ENCODE measurements around the gene METTL6. TPM values are rescaled to one million over a fixed set of nuclear protein-coding genes. Genes with fewer than 3 reads are reported as not detected.
"Not testable (repeated sequence)": the region's sequence is repeated elsewhere in the genome, so short reads cannot be mapped to it uniquely, and the experiment has no call there.

The METTL6 gene
- total RNA-seq, 2 experiments from 2014 or later, result 12.7 to 23.5 TPM

DNA sequence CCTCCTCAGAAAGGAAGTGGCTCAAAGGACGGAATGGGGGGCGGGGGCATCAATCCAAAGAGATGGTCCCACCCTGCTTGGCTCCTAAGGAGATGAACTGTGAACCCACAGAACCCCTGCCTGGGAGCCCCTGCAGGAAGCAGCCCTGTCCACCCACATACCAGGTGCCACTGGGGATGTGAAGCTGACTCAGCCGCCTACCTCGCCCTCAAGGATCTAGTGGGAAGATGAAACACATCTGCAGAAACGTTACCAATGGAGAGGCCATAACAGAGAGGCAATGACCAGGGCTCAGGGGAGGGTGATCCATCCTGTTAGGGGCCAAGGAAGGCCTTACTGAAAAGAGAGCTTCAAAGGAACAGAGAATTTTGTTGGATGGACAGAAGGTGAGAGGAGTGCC is 35.1 kb upstream of the METTL6 start:
- POLR2A ChIA-PET, result no interaction called here
- Histone ChIP-seq H3K9me3 (ENCODE audit: low read length) (no peaks in the 10 kb centered on the region), H3K9me2 (ENCODE audit: insufficient read depth, low read length) (no peaks in the 10 kb centered on the region), H3K4me3 (ENCODE audit: low read depth, low read length, poor library complexity, severe bottlenecking) (no peak overlapping the region), H3K36me3 (ENCODE audit: insufficient read depth, low read length) (no peaks in the 10 kb centered on the region), H3K27ac (ENCODE audit: low read depth, low read length, poor library complexity, severe bottlenecking) (no peak overlapping the region), H2AFZ (ENCODE audit: low read length) (no peak overlapping the region), H4K20me1 (ENCODE audit: insufficient read depth, low read length) (no peaks in the 10 kb centered on the region), H3K4me1 (ENCODE audit: insufficient read depth, low read length, poor library complexity, severe bottlenecking) (no peaks in the 10 kb centered on the region), H3K4me2 (ENCODE audit: low read length) (no peak overlapping the region), H3K79me2 (ENCODE audit: insufficient read depth, low read depth, low read length) (no peaks in the 10 kb centered on the region)
- TF ChIP-seq, protein P1, sequence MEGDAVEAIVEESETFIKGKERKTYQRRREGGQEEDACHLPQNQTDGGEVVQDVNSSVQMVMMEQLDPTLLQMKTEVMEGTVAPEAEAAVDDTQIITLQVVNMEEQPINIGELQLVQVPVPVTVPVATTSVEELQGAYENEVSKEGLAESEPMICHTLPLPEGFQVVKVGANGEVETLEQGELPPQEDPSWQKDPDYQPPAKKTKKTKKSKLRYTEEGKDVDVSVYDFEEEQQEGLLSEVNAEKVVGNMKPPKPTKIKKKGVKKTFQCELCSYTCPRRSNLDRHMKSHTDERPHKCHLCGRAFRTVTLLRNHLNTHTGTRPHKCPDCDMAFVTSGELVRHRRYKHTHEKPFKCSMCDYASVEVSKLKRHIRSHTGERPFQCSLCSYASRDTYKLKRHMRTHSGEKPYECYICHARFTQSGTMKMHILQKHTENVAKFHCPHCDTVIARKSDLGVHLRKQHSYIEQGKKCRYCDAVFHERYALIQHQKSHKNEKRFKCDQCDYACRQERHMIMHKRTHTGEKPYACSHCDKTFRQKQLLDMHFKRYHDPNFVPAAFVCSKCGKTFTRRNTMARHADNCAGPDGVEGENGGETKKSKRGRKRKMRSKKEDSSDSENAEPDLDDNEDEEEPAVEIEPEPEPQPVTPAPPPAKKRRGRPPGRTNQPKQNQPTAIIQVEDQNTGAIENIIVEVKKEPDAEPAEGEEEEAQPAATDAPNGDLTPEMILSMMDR (conservative IDR thresholded peaks at IDR 0.05; ENCODE audit: low read length), result no peak
- TF ChIP-seq EZH2phosphoT487 (IDR thresholded peaks at IDR 0.05; ENCODE audit: borderline replicate concordance, low read depth, low read length), result no peak
- no peak for DNase-seq (ENCODE audit: low spot score)
- no TSS peak for BruUV-seq (replicated peaks)
- intact Hi-C loops (cut with micrococcal nuclease; ENCODE audit: unreplicated experiment), result no loop called here
- CTCF ChIA-PET (ENCODE audit: unreplicated experiment), result no interaction called here

DNA sequence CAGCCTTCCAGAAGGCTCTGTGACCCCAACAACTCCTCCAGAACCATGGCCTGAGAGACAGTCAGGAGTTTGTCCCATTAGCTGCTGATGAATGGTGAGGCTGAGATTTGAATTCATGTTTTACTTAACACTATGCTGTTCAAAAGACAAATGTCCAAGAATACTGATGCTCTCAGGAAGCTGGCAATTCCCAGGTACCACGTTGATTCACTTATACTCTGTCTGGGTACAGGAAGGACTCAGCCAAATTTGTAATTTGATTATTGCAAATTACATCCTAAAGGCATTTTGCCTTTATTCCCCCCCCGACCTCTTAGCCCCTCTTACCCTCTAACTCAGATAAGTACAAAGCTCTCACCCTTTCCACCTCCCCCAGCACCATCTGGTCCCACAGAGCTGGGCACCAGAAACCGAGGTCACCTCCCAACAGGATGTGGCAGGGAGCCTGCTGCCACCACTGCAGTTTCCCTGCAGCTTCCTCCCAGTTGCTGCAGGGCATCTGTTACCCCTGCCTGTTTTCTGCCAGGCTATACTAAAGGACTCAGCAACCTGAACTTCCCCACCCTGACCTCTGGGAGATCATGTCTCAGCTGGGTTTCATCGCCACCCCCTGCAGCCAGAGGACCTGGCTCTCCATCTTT is 33.7 kb upstream of the METTL6 start:
- H3K27ac ChIP-seq (ENCODE audit: low read depth, low read length, poor library complexity, severe bottlenecking), result no peak overlapping the region
- H3K9me3 ChIP-seq (ENCODE audit: low read length), result no peaks in the 10 kb centered on the region
- no peak overlapping the region for H3K4me3 ChIP-seq (ENCODE audit: low read depth, low read length, poor library complexity, severe bottlenecking)
- intact Hi-C loops (cut with micrococcal nuclease; ENCODE audit: unreplicated experiment), result no loop called here
- TF ChIP-seq, protein P1 (conservative IDR thresholded peaks at IDR 0.05; ENCODE audit: low read length), result no peak
- no peak for TF ChIP-seq EZH2phosphoT487 (IDR thresholded peaks at IDR 0.05; ENCODE audit: borderline replicate concordance, low read depth, low read length)
- BruUV-seq (replicated peaks), result no TSS peak
- ChIA-PET POLR2A (no interaction called here), CTCF (ENCODE audit: unreplicated experiment) (no interaction called here)
- H3K36me3 ChIP-seq (ENCODE audit: insufficient read depth, low read length), result no peaks in the 10 kb centered on the region
- H3K4me2 ChIP-seq (ENCODE audit: low read length), result no peak overlapping the region
- H3K9me2 ChIP-seq (ENCODE audit: insufficient read depth, low read length), result no peaks in the 10 kb centered on the region
- DNase-seq (ENCODE audit: low spot score), result peak; percentile 7
- H2AFZ ChIP-seq (ENCODE audit: low read length), result no peak overlapping the region
- no peaks in the 10 kb centered on the region for H4K20me1 ChIP-seq (ENCODE audit: insufficient read depth, low read length)
- H3K79me2 ChIP-seq (ENCODE audit: insufficient read depth, low read depth, low read length), result no peaks in the 10 kb centered on the region
- no peaks in the 10 kb centered on the region for H3K4me1 ChIP-seq (ENCODE audit: insufficient read depth, low read length, poor library complexity, severe bottlenecking)

DNA sequence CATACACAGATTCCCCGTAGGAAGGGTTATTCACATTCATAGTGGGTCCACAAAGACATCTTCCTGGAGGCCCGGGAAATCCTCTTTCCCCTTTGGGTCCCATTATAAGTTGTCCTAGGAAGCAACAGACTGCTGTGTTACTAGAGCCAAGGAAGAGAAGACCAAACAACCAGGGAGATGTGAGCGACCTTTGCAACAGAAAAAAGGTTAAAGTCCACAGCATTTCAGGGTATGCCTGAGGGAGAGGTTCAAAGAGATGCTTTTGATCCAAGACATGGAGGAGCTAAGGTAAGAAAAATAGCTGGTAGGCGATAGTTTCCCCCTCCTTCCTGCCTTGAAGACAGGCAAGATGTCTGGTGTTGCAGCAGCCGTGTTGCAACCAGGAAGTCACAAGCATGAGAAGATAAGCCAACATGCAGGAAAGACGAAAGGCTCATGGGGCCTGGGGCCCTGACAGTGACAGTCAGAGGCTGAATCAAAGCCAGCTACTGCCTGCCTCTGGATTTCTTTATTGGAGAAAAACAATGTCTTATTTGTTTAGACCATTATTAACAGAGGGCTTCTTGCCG is 31.0 kb upstream of the METTL6 start:
- ChIA-PET CTCF (ENCODE audit: unreplicated experiment) (no interaction called here), POLR2A (interaction anchor here (0.8 kb wide), 1 partner anchor 8 kb away, joined by 3 read pairs; no protein-coding TSS in a partner anchor)
- H3K27ac ChIP-seq (ENCODE audit: low read depth, low read length, poor library complexity, severe bottlenecking), result no peak overlapping the region
- H3K36me3 ChIP-seq (ENCODE audit: insufficient read depth, low read length), result no peaks in the 10 kb centered on the region
- BruUV-seq (replicated peaks), result no TSS peak
- no peaks in the 10 kb centered on the region for H3K79me2 ChIP-seq (ENCODE audit: insufficient read depth, low read depth, low read length)
- no peaks in the 10 kb centered on the region for H3K4me1 ChIP-seq (ENCODE audit: insufficient read depth, low read length, poor library complexity, severe bottlenecking)
- H3K9me3 ChIP-seq (ENCODE audit: low read length), result no peaks in the 10 kb centered on the region
- no peak for DNase-seq (ENCODE audit: low spot score)
- H4K20me1 ChIP-seq (ENCODE audit: insufficient read depth, low read length), result no peaks in the 10 kb centered on the region
- no peak overlapping the region for H2AFZ ChIP-seq (ENCODE audit: low read length)
- H3K4me3 ChIP-seq (ENCODE audit: low read depth, low read length, poor library complexity, severe bottlenecking), result no peak overlapping the region
- intact Hi-C loops (cut with micrococcal nuclease; ENCODE audit: unreplicated experiment), result no loop called here
- H3K9me2 ChIP-seq (ENCODE audit: insufficient read depth, low read length), result no peaks in the 10 kb centered on the region
- TF ChIP-seq EZH2phosphoT487 (IDR thresholded peaks at IDR 0.05; ENCODE audit: borderline replicate concordance, low read depth, low read length), result no peak
- TF ChIP-seq, protein P1 (conservative IDR thresholded peaks at IDR 0.05; ENCODE audit: low read length), result no peak
- H3K4me2 ChIP-seq (ENCODE audit: low read length), result no peak overlapping the region

DNA sequence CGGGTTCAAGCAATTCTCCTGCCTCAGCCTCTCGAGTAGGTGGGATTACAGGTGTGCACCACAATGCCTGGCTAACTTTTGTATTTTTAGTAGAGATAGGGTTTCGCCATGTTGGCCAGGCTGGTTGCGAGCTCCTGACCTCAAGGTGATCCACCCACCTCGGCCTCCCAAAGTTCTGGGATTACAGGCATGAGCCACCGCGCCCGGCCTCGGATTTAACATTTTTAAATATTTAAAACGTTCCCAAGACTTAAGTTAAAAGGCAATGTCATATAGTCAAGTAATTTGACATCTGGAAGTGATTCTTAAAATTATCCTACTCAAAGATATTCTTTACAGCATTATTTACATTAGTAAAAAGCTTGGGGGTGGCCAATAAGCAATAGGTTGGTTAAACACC is 29.6 kb upstream of the METTL6 start:
- H3K9me2 ChIP-seq (ENCODE audit: insufficient read depth, low read length); POLR2A ChIA-PET: not testable (repeated sequence)

More for the DNA sequence above, 29.6 kb upstream of the METTL6 start:
- CTCF ChIA-PET (ENCODE audit: unreplicated experiment); H2AFZ ChIP-seq (ENCODE audit: low read length); intact Hi-C loops (cut with micrococcal nuclease; ENCODE audit: unreplicated experiment); H3K79me2 ChIP-seq (ENCODE audit: insufficient read depth, low read depth, low read length); H3K9me3 ChIP-seq (ENCODE audit: low read length); H3K36me3 ChIP-seq (ENCODE audit: insufficient read depth, low read length); H3K4me3 ChIP-seq (ENCODE audit: low read depth, low read length, poor library complexity, severe bottlenecking); BruUV-seq (replicated peaks); H3K4me2 ChIP-seq (ENCODE audit: low read length); H3K4me1 ChIP-seq (ENCODE audit: insufficient read depth, low read length, poor library complexity, severe bottlenecking); H4K20me1 ChIP-seq (ENCODE audit: insufficient read depth, low read length); DNase-seq (ENCODE audit: low spot score); H3K27ac ChIP-seq (ENCODE audit: low read depth, low read length, poor library complexity, severe bottlenecking): not testable (repeated sequence)
